ENCODE measurements around the gene HOXB9.

HOXB9 gene

DNA sequence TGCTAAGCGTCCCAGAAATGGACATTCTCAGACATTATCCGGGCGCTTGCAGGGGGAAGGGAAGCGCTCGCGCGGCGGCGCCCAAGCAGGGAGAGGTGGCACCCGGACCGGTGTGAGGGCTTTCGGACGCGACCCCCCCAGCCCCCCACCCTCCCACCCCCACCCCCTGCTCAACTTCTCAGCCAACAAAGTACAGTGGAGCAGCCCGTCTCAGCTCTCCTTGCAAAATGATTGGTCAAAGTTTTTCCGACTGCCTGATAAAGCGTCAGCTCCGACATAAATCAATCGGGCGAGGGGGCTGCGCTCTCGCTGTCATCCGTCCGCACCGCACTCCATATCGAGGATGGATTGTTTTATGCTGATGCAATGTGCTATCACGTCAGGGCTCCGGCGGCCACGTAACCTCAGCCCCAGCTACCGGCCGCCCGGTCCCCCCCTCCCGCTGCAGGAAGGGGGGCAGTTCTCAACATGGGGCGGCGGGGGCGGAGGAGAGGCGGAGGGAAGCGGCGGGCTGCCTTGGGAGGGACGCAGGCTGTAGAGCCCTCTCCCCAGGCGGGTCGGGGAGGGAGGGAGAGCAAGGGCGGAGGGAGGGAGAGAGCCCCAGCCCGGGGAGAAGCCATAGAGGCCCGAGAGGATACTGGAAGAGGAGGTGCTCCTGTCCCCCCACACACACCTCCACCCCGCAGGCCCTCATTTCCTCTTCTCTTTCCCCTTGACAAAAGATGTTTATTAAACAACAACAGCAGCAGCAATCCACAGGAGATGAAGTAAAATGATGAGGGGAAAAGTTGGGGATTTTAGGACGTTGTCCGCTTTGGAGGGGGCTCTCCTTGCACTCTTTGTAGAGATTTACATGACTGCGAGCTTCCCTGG, at the start of gene HOXB9:
Gene HOXB9 (minus strand): TSS at position 114 of the 873 bp plus-strand sequence. CDS start 89 bp downstream, at position 25.
- DNase-seq = no peak

GRCh38 chr17:48672340-48672739, 46.2 kb upstream of the HOXB9 start:
- DNase-seq = no peak

- DNase-seq = no peak
Observed at GRCh38 chr17:48671697-48672171, 45.6 kb upstream of the HOXB9 start.

GRCh38 chr17:48663134-48663924, 37.2 kb upstream of the HOXB9 start:
- no peak for DNase-seq

DNA sequence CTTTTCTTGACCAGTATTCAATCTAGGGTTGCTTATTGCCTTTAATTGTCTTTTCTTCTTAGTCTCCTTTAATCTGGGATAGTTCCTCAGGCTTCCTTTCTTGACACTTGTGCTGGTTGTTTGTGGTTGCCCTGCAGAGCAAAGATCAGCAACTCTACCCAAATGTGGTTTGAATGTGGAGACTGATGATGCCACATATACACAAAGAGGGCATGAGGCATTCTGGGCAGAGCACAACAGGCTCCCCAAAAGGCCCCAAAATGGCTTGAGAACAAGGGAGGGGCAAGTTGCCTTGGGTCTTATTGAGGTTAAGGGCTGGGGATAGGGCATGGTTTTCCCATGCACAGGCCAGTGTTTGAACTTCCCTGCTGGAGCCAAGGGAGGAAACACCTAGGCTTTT, 29.8 kb upstream of the HOXB9 start:
- DNase-seq = no peak

DNA sequence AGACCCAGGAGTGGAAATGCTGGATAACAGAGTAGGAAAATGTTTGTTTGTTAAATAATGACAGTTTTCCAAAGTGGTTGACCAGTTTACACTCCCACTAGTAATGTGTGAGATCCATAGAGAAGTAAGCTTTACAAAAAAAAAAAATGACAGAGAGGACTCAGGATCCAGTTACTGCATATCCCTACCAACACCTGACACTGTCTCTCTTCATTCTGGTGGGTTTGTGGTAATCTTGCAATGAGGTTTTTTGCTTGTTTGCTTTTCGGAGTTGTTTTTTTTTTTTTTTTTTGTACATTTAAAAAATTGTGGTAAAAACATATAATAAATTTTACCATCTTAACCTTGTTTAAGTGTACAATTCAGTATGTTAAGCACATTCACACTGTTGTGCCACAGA, 23.6 kb upstream of the HOXB9 start:
- DNase-seq = no peak

GRCh38 chr17:48647963-48648245, 21.7 kb upstream of the HOXB9 start:
- DNase-seq = no peak

GRCh38 chr17:48647103-48647962, 21.2 kb upstream of the HOXB9 start:
- no peak for DNase-seq

GRCh38 chr17:48646183-48647102, 20.3 kb upstream of the HOXB9 start:
- no peak for DNase-seq

- no peak for DNase-seq
Observed at GRCh38 chr17:48645639-48646182, 19.6 kb upstream of the HOXB9 start.

DNA sequence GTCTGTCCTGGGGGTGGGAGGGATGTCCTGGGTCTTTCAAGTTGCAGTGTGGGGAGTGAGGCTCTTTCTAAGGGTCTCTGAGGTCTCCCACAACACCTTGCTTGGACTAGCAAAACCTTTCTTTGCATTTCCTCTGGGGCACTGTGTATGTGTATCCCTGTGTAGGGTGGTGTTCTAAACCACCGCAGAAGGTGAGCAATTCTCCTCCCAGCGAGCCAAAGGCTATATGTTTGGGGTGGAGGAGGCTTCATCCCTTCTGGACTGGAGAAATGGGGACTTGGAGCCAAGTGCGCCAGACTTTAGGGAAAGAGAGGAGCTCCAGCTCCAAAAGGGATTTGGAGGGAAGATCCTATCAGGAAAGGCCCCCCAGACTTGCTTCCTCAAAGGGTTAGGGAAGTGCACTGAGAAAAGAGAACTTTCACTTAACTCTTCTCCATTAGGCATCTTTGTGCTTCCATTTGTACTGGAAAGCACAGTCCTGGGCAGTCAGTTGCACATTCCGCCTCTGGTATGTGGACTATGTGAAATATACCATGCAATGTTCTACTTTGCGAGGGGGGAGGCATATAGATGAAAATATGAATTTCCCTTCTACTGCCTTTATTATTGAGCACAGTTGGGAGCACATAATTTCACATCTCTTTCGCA, 18.9 kb upstream of the HOXB9 start:
- no peak for DNase-seq

DNA sequence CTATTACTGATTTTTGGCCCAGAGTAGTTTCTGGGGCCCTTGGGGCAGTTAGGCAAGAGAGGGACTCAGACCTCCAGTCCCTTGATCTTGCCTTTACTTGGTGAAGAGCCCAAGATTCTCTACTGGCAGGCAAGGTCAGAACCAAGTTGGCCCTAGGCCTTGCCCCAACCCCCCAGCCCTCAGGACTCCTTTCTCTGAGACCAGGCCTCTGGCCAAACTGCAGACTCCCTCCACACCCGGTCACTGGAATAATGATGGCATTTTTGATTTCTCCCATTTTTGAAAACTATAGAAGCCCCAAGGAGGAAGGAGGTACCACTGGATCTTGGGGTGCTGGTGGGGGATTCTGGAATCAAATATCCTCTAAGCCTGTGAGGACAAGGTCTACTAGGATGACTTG, 18.0 kb upstream of the HOXB9 start:
- no peak for DNase-seq

DNA sequence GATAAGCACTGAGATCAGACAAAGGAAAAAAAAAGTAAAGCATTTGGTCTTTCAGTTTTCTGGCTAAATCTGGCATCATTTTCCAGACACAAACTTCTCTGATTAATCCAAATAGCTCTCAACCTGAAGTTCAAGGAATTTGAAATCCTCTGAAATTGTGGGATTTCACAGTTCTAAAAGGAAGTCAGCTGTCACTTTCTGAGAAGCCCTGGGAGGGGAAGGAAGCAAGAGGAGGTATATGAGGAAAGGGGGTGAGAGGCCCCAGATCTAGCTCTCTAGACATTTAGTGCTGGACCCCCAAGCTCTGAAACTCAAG, 17.5 kb upstream of the HOXB9 start:
- no peak for DNase-seq

DNA sequence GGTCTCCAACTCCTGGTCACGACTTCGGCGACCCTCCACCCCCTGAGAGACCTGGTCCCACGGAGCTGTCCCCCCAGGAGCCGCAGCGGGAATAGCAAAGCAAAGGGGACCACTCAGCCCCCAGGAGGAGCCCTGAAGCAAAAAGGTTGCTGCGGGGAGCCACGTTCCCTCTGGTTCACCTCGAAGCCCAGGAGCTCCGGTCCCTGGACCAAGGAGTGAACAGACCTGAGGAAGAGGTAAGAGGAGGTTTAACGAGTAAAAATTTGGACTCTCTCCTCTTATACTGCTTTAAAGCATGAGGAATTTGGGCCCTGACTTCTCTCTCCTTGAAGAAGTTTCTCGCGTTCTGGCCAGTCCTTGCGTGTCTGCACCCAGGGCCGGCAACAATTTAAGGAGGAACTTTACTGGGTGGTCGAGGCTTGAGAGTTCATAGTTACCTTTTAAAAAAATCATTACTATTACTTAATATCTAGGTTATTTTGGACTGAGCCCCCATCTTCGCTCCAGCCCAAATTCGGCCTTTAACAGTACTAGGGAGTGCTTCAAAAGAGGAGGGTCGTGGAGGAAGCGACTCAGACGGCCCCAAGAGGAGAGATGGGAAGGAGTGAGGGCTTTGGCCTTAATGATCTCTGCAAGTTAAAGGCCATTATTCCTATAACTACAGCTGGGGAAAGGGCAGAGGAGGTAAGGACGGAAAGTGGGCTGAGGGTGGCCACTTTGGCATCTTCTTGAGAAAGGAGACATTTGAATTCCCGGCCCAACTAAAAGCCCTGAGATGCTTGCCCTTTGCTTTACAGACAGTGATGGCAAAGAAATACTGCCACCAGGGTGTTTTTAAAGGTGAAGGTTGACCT, 16.9 kb upstream of the HOXB9 start:
- DNase-seq = no peak

- DNase-seq = no peak
Observed at GRCh38 chr17:48642059-48642842, 16.1 kb upstream of the HOXB9 start.

DNA sequence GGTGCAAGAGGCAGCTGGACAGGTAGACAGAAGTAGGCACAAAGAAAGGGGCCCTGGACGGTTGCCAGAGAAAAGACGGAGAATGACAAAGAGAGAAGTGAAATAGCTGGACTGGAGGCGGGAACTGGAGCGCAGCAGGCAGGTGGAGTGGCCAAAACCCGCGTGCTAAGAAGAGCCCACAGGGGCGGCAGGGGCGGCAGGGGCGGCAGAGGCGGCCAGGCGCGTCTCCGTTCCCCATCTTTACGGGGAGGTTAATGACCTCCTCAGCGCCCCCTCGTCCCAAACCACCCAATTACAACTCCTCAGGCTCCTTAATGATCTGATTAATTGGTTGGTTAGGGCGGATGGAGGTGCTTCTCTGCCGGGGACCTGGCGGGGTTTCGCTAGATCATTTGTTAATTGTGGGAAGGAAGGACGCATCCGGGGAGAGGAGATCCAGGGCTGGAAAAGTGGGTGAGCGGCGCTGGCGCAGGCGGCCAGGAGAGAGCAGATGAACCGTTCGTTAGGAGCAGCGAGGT, 15.4 kb upstream of the HOXB9 start:
- DNase-seq = no peak

GRCh38 chr17:48640858-48641180, 14.7 kb upstream of the HOXB9 start:
- DNase-seq = no peak

GRCh38 chr17:48639982-48640857, 14.1 kb upstream of the HOXB9 start:
- DNase-seq = no peak

All from NCI-H446 treated with DMSO at 0.1 percent for 48 hours (cell line).